Neural progenitor cell (in vitro differentiated cells): ENCODE measurements around the gene IFT122.

Experiments
- CTCF ChIP-seq: fragments of 200-600 bp; sonication (generic); IDR thresholded peaks from 2 replicates; pipeline ENCODE4 v1.5.1; 2017; ENCODE audit warnings: antibody characterized with exemption, mild to moderate bottlenecking
- EZH2 ChIP-seq: fragments of 200-600 bp; sonication (generic); IDR thresholded peaks from 2 replicates; pipeline ENCODE4 v1.6.1; 2017; ENCODE audit warnings: antibody characterized with exemption, mild to moderate bottlenecking, moderate library complexity

GRCh38 chr3:129424185-129424841 is 15.7 kb upstream of the IFT122 start:
- TF ChIP-seq CTCF, result no peak
- TF ChIP-seq EZH2, result no peak
